HG02571 (cell line): ENCODE data around the gene OSBP2.

Source experiments
- ATAC-seq: cut with Tn5 transposase; IDR thresholded peaks from one replicate; pipeline ENCODE4 v1.9.1; 2021; ENCODE audit warnings: mild to moderate bottlenecking, moderate library complexity; ENCODE audit not compliant: unreplicated experiment

The OSBP2 gene

GRCh38 chr22:30923168-30923900, 228.7 kb downstream of the OSBP2 start:
- ATAC-seq, result no peak

- no peak for ATAC-seq
Observed at GRCh38 chr22:30925667-30926066, 231.0 kb downstream of the OSBP2 start.

GRCh38 chr22:30926706-30927105, 232.0 kb downstream of the OSBP2 start:
- no peak for ATAC-seq

GRCh38 chr22:30927806-30928205, 233.1 kb downstream of the OSBP2 start:
- ATAC-seq, result no peak

GRCh38 chr22:30928401-30928800, 233.7 kb downstream of the OSBP2 start:
- no peak for ATAC-seq

DNA sequence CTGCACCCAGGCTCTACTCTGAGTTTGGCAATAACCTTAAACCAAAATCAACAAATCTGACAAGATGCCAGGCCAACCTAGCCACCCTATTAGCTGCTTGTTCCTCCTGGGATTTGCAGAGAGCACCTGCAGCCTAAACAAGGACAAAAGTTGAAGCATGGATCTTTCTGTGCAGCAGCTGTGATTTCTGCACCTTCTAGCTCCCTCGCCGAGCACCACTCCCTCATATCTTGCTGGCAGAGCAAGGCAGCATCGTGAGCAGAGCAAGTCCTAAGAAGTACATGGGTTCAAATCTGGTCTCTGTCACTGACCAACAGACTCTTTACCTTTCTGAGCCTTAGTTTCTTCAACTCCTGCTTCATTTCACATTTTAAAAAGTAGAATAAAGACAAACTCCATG, 235.6 kb downstream of the OSBP2 start:
- ATAC-seq, result no peak

GRCh38 chr22:30931541-30932300, 237.0 kb downstream of the OSBP2 start:
- no peak for ATAC-seq

- ATAC-seq, result no peak
Observed at GRCh38 chr22:30932661-30933060, 238.0 kb downstream of the OSBP2 start.

- no peak for ATAC-seq
Observed at GRCh38 chr22:30933457-30933856, 238.8 kb downstream of the OSBP2 start.

- no peak for ATAC-seq
Observed at GRCh38 chr22:30934053-30934452, 239.4 kb downstream of the OSBP2 start.

DNA sequence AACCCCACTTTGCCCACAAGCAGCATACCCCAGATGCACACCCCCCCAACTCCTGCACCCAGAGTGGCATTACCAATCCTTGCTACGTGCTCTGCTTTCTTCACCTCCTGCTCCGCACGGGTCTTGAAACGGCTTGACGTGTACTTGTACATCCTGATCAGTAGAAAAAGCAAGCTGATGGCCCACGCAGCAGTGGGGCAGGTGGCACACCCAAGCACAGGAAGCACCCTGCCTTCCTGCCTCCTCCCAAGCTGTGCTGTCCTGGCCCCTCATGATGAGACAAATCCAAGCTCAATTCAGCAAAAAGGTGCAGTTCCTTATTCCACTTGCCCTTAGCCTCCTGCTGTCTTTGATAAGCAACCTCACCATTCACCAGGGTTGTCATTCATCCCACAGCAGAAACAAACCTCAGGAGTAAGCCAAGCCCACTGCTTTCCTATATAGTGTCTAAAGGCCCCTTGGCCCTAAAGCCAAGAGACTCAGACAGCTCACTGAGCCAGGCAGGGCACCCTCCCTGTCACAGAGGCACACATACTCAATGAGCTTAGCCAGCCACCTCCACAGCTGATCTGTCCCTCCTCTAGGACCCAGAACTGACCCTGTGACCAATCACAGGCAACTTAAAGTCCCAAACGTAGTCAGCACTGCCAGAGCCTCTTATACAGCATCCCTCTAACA, 246.2 kb downstream of the OSBP2 start:
- ATAC-seq, result no peak

- ATAC-seq, result no peak
Observed at GRCh38 chr22:30941363-30941740, 246.7 kb downstream of the OSBP2 start.

DNA sequence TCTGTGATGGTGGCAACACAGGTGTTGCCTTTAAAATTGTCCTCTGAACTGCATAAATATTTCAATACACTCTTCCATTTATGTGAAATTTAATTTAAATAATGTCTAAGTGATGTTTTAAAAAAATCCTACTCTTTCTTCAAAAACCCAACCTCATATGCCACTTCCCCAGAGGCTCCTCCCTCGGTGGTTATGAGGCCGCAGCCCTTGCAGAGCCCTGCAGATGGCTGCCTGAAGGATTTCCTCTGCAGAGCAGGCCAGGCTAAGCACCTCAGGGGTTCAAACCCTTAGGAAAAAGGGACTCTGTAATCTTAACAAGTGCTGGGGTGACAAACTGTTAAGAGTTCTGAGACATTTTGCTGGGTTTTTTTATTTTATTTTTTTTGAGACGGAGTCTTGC, 248.7 kb downstream of the OSBP2 start:
- ATAC-seq, result no peak

DNA sequence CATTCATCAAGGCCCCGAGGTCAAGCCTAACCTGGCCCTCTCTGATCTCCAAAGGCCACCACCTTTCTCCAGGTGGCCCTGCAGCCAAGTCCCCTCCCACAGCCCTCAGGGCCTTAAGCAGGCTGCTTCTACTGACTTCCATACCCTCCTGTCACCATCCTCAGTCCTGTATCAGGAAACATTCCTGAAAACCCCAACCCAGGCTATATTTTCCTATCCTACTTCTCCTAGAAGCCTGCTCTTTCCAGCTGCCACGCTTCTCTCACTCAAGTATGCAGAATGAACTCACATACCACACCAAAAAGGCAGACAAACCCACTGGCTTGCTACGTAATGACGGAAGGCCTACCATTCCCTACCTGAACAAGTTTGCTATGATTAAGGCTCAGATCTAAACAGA, 250.3 kb downstream of the OSBP2 start:
- no peak for ATAC-seq

- ATAC-seq, result no peak
Observed at GRCh38 chr22:30945653-30946052, 251.0 kb downstream of the OSBP2 start.

DNA sequence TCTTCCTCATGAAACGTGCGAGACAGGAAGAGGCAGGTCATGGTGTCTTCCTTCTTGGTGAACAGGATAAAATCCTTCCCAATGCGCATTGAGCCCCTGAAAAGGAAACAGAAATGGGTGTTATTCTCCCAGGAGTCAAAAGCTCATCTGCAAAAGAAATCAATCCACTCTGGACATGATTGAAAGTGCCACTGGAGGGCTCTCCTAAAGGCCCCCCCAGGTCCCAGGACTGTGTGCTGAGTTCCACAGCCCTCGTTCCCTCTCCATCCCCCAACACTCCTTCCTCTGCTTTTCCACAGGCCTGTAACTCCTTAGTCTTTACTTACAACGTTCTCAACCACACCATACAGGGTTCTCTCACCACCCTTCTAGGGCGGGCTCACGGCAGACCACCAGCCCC, 251.7 kb downstream of the OSBP2 start:
- ATAC-seq, result no peak

GRCh38 chr22:30947173-30947815, 252.6 kb downstream of the OSBP2 start:
- ATAC-seq, result no peak

DNA sequence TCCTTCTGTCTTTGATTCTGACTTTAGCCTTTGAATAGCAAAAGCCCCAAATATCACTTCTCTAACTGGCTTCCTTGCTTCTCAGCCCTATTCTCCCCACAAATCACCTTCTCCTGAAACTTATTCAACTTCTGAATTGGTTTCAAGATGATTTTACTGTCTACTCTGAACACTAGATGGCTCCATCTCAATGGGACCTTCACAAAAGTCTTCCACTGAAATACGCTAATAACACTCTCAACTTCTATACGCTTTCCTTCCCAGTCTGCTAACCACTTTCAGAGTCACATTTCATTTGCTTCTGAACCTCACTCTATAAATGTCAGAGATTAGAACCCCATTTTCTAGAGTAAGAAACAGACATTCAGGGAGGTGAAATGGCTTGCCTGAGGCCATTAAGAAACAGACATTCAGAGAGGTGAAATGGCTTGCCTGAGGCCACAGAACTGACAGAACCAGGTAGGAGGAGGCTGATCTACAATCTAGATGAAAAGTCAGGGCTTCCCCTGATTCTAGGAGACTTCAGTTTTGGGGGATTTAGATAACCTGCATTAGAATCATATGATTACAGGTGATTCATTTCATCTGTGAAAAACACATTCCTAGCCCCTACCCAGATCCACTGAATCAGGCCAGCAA, 253.3 kb downstream of the OSBP2 start:
- ATAC-seq, result no peak

DNA sequence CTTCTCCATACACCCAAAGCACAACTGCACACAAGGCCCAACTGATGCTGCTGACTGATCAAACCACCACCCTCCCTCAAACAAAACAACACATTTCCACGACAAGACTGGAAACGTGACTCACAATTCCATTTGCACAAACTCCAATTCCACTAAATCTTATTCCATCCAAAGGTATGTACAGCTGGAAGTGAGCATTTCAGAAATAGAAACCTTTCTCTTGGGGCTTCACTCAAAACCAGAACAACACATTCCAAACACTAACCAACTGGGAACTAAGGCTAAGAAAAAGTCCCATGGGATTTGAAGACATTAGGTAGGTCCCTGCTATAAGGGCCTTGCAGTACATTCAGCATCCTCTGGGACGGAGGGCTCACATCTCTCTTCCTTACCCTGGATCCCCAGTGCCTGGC, 254.3 kb downstream of the OSBP2 start:
- ATAC-seq, result no peak

DNA sequence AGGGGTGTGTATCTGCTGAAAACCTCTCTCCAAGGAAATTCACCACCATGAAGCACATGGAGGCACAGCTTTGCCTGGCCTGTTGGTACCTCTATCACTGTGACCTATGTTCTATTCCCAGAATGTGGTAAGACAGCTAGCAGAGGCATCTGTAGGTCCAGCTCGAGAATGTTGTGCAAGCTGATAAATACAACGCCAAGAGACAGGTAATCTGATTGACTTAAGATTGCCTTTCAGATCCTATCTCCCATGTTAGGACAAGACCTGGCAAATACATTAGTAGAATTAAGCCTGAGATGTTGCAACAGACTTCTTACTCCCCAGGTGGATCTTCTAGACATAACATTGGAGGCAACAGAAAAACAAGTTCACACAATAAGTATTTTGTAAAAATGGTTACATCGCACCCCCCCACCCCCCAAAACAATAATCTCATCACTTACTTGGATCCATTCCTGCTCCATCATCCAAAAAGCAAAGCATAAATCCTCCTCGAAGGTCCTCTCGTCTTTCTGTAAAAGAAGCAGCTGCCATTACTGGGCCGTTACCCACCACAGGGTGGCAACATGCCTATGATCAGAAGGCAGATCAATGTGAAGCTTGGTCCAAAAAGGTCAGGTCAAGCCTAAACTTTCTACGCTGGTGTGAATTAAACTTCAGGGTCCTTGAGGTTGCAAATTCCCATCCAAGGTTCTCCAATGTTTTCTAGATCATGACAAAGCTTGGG, 255.4 kb downstream of the OSBP2 start:
- no peak for ATAC-seq
